Cerebellar cortex (tissue), 1 donor: ENCODE results near the gene ADRA1B.
A peak's percentile ranks its signal among the peaks of the same experiment; 100 is the strongest.

Experiments used
- DNase-seq: peaks from one replicate; pipeline ENCODE4 v3.0.0-alpha.2; 2015; ENCODE audit warnings: low spot score

ADRA1B gene

GRCh38 chr5:159901772-159902171, 14.5 kb upstream of the ADRA1B start:
- no peak for DNase-seq

GRCh38 chr5:159902444-159903121, 13.7 kb upstream of the ADRA1B start:
- no peak for DNase-seq

DNA sequence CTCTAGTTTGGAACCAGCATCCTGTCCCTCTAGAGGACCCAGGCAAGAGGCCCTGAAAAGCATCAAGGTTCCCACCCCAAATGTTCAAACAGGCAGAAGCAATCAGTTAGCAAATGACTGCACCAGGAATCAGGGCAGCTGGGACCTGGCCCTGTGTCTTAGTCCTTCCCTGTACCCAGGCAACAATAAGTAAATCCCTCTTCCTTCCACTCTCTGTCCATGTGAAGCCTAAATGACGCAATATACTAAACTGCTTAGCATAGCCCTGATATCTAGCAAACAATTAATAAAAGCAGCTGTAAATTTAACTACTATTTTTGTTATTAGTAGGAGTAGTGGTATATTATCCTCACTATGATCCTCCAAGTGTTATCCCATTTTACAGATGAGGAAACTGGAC, 13.2 kb upstream of the ADRA1B start:
- DNase-seq = no peak

DNA sequence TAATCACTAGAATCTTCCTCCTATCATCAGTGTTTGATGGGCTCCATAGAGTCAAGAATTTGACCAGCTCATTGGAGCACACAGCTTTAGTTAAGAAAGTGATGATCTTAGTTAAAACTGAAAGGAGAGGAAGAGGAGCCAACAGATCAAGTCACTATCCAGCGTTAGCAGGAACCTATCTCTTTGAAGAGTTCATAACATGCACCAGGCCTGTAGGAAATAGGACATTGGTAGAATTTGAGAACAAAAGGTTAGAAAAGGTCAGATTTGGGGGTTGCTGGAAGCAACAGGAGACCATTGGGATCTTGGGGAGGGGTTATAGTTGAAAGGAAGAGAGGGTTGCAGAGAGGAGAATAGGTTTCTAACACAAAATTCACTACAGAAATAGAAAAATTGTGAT, 11.4 kb upstream of the ADRA1B start:
- no peak for DNase-seq

GRCh38 chr5:159905496-159905895, 10.8 kb upstream of the ADRA1B start:
- no peak for DNase-seq

DNA sequence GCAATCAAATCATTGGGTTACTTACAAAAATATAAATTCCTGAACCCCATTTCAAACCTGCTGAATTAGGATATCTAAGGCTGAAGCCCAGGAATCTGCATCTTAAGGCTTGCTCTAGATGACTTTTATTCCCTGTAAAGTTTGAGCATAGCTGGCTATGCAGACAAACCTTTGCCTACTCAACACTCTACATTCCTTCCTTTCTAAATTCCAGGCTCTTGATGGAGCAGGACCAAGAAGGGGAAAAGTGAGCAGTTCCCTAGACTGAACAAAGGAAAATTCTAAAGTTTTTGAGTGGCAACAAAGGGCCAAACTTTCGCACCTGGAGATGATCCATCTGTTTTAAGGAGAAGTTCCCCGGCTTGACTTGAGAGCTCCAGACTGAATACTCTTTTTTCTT, 9.8 kb upstream of the ADRA1B start:
- no peak for DNase-seq

GRCh38 chr5:159906943-159907342, 9.3 kb upstream of the ADRA1B start:
- DNase-seq = no peak

GRCh38 chr5:159907689-159908590, 8.3 kb upstream of the ADRA1B start:
- DNase-seq = no peak

- no peak for DNase-seq
Observed at GRCh38 chr5:159908591-159908940, 7.7 kb upstream of the ADRA1B start.

DNA sequence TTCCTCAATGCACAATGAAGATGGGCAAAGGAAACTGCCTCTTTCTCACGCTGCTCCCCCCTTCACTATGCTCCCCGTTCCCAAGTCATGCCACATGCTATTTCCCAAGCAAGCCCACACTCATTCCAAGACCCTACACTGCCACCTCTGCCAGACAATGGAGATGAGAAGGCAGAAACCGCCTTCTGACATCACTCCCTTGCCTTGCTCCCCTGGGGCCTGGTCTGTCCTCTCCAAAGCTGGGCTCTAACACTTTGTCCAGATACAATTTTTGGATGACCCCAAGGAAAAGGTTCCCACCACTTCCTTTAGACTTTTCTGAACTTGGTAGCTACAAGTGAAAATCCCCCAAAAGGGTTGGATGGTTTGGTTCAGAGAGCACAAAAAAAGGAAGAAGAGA, 7.2 kb upstream of the ADRA1B start:
- no peak for DNase-seq

DNA sequence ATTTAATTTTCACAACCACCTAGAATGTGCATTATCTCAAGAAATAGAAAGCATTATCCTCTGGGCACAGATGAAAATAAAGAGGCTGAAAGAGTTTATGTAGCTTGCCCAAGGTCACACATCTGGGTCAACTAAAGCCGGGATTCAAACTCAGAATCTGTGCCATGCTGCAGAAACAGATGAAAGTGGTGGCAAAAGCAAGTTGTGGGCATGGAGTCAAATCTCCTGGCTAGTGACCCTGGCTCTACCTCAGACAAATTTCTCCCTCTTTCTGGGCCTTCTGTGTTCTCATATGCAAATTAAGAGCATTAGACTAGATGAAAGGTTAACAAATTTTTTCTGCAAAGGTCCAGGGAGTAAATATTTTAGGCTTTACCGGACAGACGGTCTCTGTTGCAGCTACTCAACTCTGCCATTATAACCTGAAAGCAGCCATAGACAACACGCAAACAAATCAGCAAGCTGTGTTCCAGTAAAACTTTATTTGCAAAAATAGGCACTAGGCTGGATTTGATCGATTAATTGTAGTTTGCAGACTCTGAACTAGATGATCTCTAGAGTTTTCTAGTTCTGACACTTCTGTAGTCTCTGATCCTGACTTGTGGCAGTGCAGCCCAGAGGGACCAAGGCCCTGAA, 6.0 kb upstream of the ADRA1B start:
- DNase-seq = no peak

GRCh38 chr5:159910843-159911229, 5.4 kb upstream of the ADRA1B start:
- DNase-seq = no peak

GRCh38 chr5:159911349-159911748, 4.9 kb upstream of the ADRA1B start:
- no peak for DNase-seq

- peak; percentile 34 for DNase-seq
Observed at GRCh38 chr5:159912033-159912800, 4.1 kb upstream of the ADRA1B start.

GRCh38 chr5:159913048-159913447, 3.2 kb upstream of the ADRA1B start:
- DNase-seq = no peak

GRCh38 chr5:159913501-159913900, 2.8 kb upstream of the ADRA1B start:
- DNase-seq = no peak

DNA sequence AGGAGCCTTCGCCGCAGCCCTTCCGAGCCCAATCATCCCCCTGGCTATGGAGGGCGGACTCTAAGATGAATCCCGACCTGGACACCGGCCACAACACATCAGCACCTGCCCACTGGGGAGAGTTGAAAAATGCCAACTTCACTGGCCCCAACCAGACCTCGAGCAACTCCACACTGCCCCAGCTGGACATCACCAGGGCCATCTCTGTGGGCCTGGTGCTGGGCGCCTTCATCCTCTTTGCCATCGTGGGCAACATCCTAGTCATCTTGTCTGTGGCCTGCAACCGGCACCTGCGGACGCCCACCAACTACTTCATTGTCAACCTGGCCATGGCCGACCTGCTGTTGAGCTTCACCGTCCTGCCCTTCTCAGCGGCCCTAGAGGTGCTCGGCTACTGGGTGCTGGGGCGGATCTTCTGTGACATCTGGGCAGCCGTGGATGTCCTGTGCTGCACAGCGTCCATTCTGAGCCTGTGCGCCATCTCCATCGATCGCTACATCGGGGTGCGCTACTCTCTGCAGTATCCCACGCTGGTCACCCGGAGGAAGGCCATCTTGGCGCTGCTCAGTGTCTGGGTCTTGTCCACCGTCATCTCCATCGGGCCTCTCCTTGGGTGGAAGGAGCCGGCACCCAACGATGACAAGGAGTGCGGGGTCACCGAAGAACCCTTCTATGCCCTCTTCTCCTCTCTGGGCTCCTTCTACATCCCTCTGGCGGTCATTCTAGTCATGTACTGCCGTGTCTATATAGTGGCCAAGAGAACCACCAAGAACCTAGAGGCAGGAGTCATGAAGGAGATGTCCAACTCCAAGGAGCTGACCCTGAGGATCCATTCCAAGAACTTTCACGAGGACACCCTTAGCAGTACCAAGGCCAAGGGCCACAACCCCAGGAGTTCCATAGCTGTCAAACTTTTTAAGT, 819 bp downstream of the ADRA1B start:
- peak; percentile 55 for DNase-seq

GRCh38 chr5:159917994-159918393, 1.7 kb downstream of the ADRA1B start:
- DNase-seq = no peak

GRCh38 chr5:159921721-159922120, 5.4 kb downstream of the ADRA1B start:
- DNase-seq = no peak

GRCh38 chr5:159923008-159923407, 6.7 kb downstream of the ADRA1B start:
- DNase-seq = no peak
